Measurements from ENCODE around the gene GNAZ.

Gene GNAZ

GRCh38 chr22:23095733-23096342 lies 25.5 kb downstream of the GNAZ start:
- H2AFZ ChIP-seq (ENCODE audit: insufficient read depth, low read length, poor library complexity) = no peak overlapping the region
- no peaks in the 10 kb centered on the region for H3K4me1 ChIP-seq (ENCODE audit: control insufficient read depth in 1 of 2, insufficient read depth in 2 of 2, low read length in 2 of 2)
- H3K27me3 ChIP-seq (ENCODE audit: insufficient read depth, low read length) = no peaks in the 10 kb centered on the region
- H3K23ac ChIP-seq (ENCODE audit: low read length) = no peak overlapping the region
- no peaks in the 10 kb centered on the region for H3K79me2 ChIP-seq (ENCODE audit: control insufficient read depth, insufficient read depth, low read length, poor library complexity)
- H3K18ac ChIP-seq (ENCODE audit: low read length) = no peak overlapping the region
- peaks cover 3% of the 10 kb centered on the region for H3K9me3 ChIP-seq (ENCODE audit: insufficient read depth, low read depth, low read length)
- H3K4me2 ChIP-seq (ENCODE audit: low read length) = no peak overlapping the region
- no peak overlapping the region for H4K91ac ChIP-seq (ENCODE audit: low read depth, low read length)
- no peak overlapping the region for H4K12ac ChIP-seq (ENCODE audit: low read depth, low read length)
- H3K27ac ChIP-seq (ENCODE audit: low read depth, low read length) = no peak overlapping the region
- H2BK5ac ChIP-seq (ENCODE audit: low read depth, low read length, poor library complexity) = no peak overlapping the region
- H2BK120ac ChIP-seq (ENCODE audit: insufficient read depth, low read length, poor library complexity) = no peak overlapping the region
- no peak overlapping the region for H3K14ac ChIP-seq (ENCODE audit: low read length)
- H2BK12ac ChIP-seq (ENCODE audit: low read length) = no peak overlapping the region
- H4K8ac ChIP-seq (ENCODE audit: low read depth, low read length) = no peak overlapping the region
- no peak overlapping the region for H3K9ac ChIP-seq (ENCODE audit: low read length)
- no peak for DNase-seq
- WGBS (ENCODE audit: extremely low coverage, insufficient coverage, insufficient read length) = no CpG with 5 or more reads among the region's 45 CpGs
- H3K4ac ChIP-seq (ENCODE audit: low read depth, low read length) = no peak overlapping the region
- no peaks in the 10 kb centered on the region for H3K79me1 ChIP-seq (ENCODE audit: low read length)
- H3K4me3 ChIP-seq (ENCODE audit: low read depth, low read length) = no peak overlapping the region
- H2AK5ac ChIP-seq (ENCODE audit: low read length) = no peak overlapping the region
- H3K36me3 ChIP-seq (ENCODE audit: control insufficient read depth in 1 of 2, insufficient read depth in 2 of 2, low read length in 2 of 2) = no peaks in the 10 kb centered on the region

GRCh38 chr22:23097412-23098229 lies 27.3 kb downstream of the GNAZ start:
- Histone ChIP-seq H2AFZ (ENCODE audit: insufficient read depth, low read length, poor library complexity) (no peak overlapping the region), H3K9ac (ENCODE audit: low read length) (no peak overlapping the region), H3K14ac (ENCODE audit: low read length) (no peak overlapping the region), H3K4me1 (ENCODE audit: control insufficient read depth in 1 of 2, insufficient read depth in 2 of 2, low read length in 2 of 2) (no peaks in the 10 kb centered on the region), H3K79me2 (ENCODE audit: control insufficient read depth, insufficient read depth, low read length, poor library complexity) (no peaks in the 10 kb centered on the region), H3K4me2 (ENCODE audit: low read length) (no peak overlapping the region), H2BK12ac (ENCODE audit: low read length) (no peak overlapping the region), H3K36me3 (ENCODE audit: control insufficient read depth in 1 of 2, insufficient read depth in 2 of 2, low read length in 2 of 2) (no peaks in the 10 kb centered on the region), H3K4me3 (ENCODE audit: low read depth, low read length) (no peak overlapping the region), H3K9me3 (ENCODE audit: insufficient read depth, low read depth, low read length) (peaks cover 5% of the 10 kb centered on the region), H4K91ac (ENCODE audit: low read depth, low read length) (no peak overlapping the region), H2BK5ac (ENCODE audit: low read depth, low read length, poor library complexity) (no peak overlapping the region), H3K23ac (ENCODE audit: low read length) (no peak overlapping the region), H4K8ac (ENCODE audit: low read depth, low read length) (no peak overlapping the region), H2AK5ac (ENCODE audit: low read length) (no peak overlapping the region), H3K27ac (ENCODE audit: low read depth, low read length) (no peak overlapping the region), H4K12ac (ENCODE audit: low read depth, low read length) (no peak overlapping the region), H2BK120ac (ENCODE audit: insufficient read depth, low read length, poor library complexity) (no peak overlapping the region), H3K4ac (ENCODE audit: low read depth, low read length) (no peak overlapping the region), H3K27me3 (ENCODE audit: insufficient read depth, low read length) (no peaks in the 10 kb centered on the region), H3K79me1 (ENCODE audit: low read length) (no peaks in the 10 kb centered on the region), H3K18ac (ENCODE audit: low read length) (no peak overlapping the region)
- DNase-seq = no peak
- WGBS (ENCODE audit: extremely low coverage, insufficient coverage, insufficient read length) = no CpG with 5 or more reads among the region's 16 CpGs

- no peak for DNase-seq
- WGBS (ENCODE audit: extremely low coverage, insufficient coverage, insufficient read length) = no CpG with 5 or more reads among the region's 5 CpGs
- Histone ChIP-seq H3K4me1 (ENCODE audit: control insufficient read depth in 1 of 2, insufficient read depth in 2 of 2, low read length in 2 of 2) (no peaks in the 10 kb centered on the region), H3K27me3 (ENCODE audit: insufficient read depth, low read length) (no peaks in the 10 kb centered on the region), H2BK12ac (ENCODE audit: low read length) (no peak overlapping the region), H3K14ac (ENCODE audit: low read length) (no peak overlapping the region), H2AK5ac (ENCODE audit: low read length) (no peak overlapping the region), H3K9ac (ENCODE audit: low read length) (no peak overlapping the region), H4K91ac (ENCODE audit: low read depth, low read length) (no peak overlapping the region), H3K27ac (ENCODE audit: low read depth, low read length) (no peak overlapping the region), H3K18ac (ENCODE audit: low read length) (no peak overlapping the region), H3K4me2 (ENCODE audit: low read length) (no peak overlapping the region), H4K8ac (ENCODE audit: low read depth, low read length) (no peak overlapping the region), H2BK120ac (ENCODE audit: insufficient read depth, low read length, poor library complexity) (no peak overlapping the region), H2BK5ac (ENCODE audit: low read depth, low read length, poor library complexity) (no peak overlapping the region), H3K79me2 (ENCODE audit: control insufficient read depth, insufficient read depth, low read length, poor library complexity) (no peaks in the 10 kb centered on the region), H3K23ac (ENCODE audit: low read length) (no peak overlapping the region), H2AFZ (ENCODE audit: insufficient read depth, low read length, poor library complexity) (no peak overlapping the region), H3K4me3 (ENCODE audit: low read depth, low read length) (no peak overlapping the region), H3K9me3 (ENCODE audit: insufficient read depth, low read depth, low read length) (peaks cover 5% of the 10 kb centered on the region), H3K79me1 (ENCODE audit: low read length) (no peaks in the 10 kb centered on the region), H4K12ac (ENCODE audit: low read depth, low read length) (no peak overlapping the region), H3K36me3 (ENCODE audit: control insufficient read depth in 1 of 2, insufficient read depth in 2 of 2, low read length in 2 of 2) (no peaks in the 10 kb centered on the region), H3K4ac (ENCODE audit: low read depth, low read length) (no peak overlapping the region)
These were observed 27.9 kb downstream of the GNAZ start for GRCh38 chr22:23098230-23098705.

- no CpG with 5 or more reads among the region's 28 CpGs for WGBS (ENCODE audit: extremely low coverage, insufficient coverage, insufficient read length)
These were observed 28.6 kb downstream of the GNAZ start for GRCh38 chr22:23098718-23099530.

More at GRCh38 chr22:23098718-23099530, 28.6 kb downstream of the GNAZ start:
- Histone ChIP-seq H2BK12ac (ENCODE audit: low read length) (no peak overlapping the region), H3K9ac (ENCODE audit: low read length) (no peak overlapping the region), H3K18ac (ENCODE audit: low read length) (no peak overlapping the region), H2AFZ (ENCODE audit: insufficient read depth, low read length, poor library complexity) (no peak overlapping the region), H3K79me2 (ENCODE audit: control insufficient read depth, insufficient read depth, low read length, poor library complexity) (no peaks in the 10 kb centered on the region), H3K4ac (ENCODE audit: low read depth, low read length) (no peak overlapping the region), H3K27ac (ENCODE audit: low read depth, low read length) (no peak overlapping the region), H3K14ac (ENCODE audit: low read length) (no peak overlapping the region), H2BK120ac (ENCODE audit: insufficient read depth, low read length, poor library complexity) (no peak overlapping the region), H3K4me1 (ENCODE audit: control insufficient read depth in 1 of 2, insufficient read depth in 2 of 2, low read length in 2 of 2) (no peaks in the 10 kb centered on the region), H3K79me1 (ENCODE audit: low read length) (no peaks in the 10 kb centered on the region), H4K8ac (ENCODE audit: low read depth, low read length) (no peak overlapping the region), H3K4me3 (ENCODE audit: low read depth, low read length) (no peak overlapping the region), H3K36me3 (ENCODE audit: control insufficient read depth in 1 of 2, insufficient read depth in 2 of 2, low read length in 2 of 2) (no peaks in the 10 kb centered on the region), H3K27me3 (ENCODE audit: insufficient read depth, low read length) (no peaks in the 10 kb centered on the region), H3K9me3 (ENCODE audit: insufficient read depth, low read depth, low read length) (peaks cover 5% of the 10 kb centered on the region), H4K12ac (ENCODE audit: low read depth, low read length) (no peak overlapping the region), H4K91ac (ENCODE audit: low read depth, low read length) (no peak overlapping the region), H3K4me2 (ENCODE audit: low read length) (no peak overlapping the region), H3K23ac (ENCODE audit: low read length) (no peak overlapping the region), H2AK5ac (ENCODE audit: low read length) (no peak overlapping the region), H2BK5ac (ENCODE audit: low read depth, low read length, poor library complexity) (no peak overlapping the region)
- no peak for DNase-seq
